Astrocyte (in vitro differentiated cells and primary cell): Measurements from ENCODE around the gene SMG7. TPM values are rescaled to one million over a fixed set of nuclear protein-coding genes. Genes with fewer than 3 reads are reported as not detected.

Source experiments
- DNase-seq: peaks from one replicate; pipeline ENCODE4 v3.0.0-alpha.2; 2010; ENCODE audit warnings: low read depth
- FAIRE-seq: peaks from 2 replicates; lab custom pipeline; 2011; peaks lifted over from hg19 to GRCh38; lab: Jason Lieb, UNC
- H2AFZ ChIP-seq: 2 replicates; pipeline ENCODE4 v1.6.0; 2012; ENCODE audit warnings: low read depth, low read length, inconsistent platforms
- H3K27ac ChIP-seq: 2 replicates; pipeline ENCODE4 v1.5.1; 2011; ENCODE audit warnings: low read depth, low read length, inconsistent platforms
- H3K27me3 ChIP-seq: 2 replicates; pipeline ENCODE4 v1.6.0; 2011; ENCODE audit warnings: low read length, inconsistent platforms; ENCODE audit not compliant: insufficient read depth
- H3K36me3 ChIP-seq: 2 replicates; pipeline ENCODE4 v1.5.1; 2011; ENCODE audit warnings: low read length, inconsistent platforms; ENCODE audit not compliant: insufficient read depth
- H3K4me1 ChIP-seq: 2 replicates; pipeline ENCODE4 v1.5.1; 2011; ENCODE audit warnings: low read length, inconsistent platforms; ENCODE audit not compliant: insufficient read depth
- H3K4me2 ChIP-seq: 2 replicates; pipeline ENCODE4 v1.6.0; 2012; ENCODE audit warnings: low read length, inconsistent platforms
- H3K4me3 ChIP-seq: 2 replicates; pipeline ENCODE4 v1.5.1; 2011; ENCODE audit warnings: low read depth, mild to moderate bottlenecking, low read length, inconsistent platforms; ENCODE audit not compliant: insufficient read depth
- H3K79me2 ChIP-seq: 2 replicates; pipeline ENCODE4 v1.6.0; 2012; ENCODE audit warnings: mild to moderate bottlenecking, low read length, inconsistent platforms; ENCODE audit not compliant: insufficient read depth
- H3K9ac ChIP-seq: 2 replicates; pipeline ENCODE4 v1.6.0; 2012; ENCODE audit warnings: mild to moderate bottlenecking, low read length, inconsistent platforms
- H3K9me3 ChIP-seq: 2 replicates; pipeline ENCODE4 v1.5.1; 2012; ENCODE audit warnings: low read depth, mild to moderate bottlenecking, low read length, inconsistent platforms; ENCODE audit not compliant: insufficient read depth
- H4K20me1 ChIP-seq: 2 replicates; pipeline ENCODE4 v1.6.0; 2012; ENCODE audit warnings: low read length, inconsistent platforms; ENCODE audit not compliant: insufficient read depth
- H3K27ac Mint-ChIP-seq: one replicate; pipeline ENCODE4 v1.8.0; 2021; ENCODE audit warnings: mild to moderate bottlenecking, mixed read lengths; ENCODE audit not compliant: unreplicated experiment
- H3K27me3 Mint-ChIP-seq: one replicate; pipeline ENCODE4 v1.8.0; 2021; ENCODE audit warnings: low read depth, mixed read lengths; ENCODE audit not compliant: unreplicated experiment
- H3K36me3 Mint-ChIP-seq: one replicate; pipeline ENCODE4 v1.8.0; 2021; ENCODE audit warnings: low read depth, mixed read lengths; ENCODE audit not compliant: unreplicated experiment
- H3K4me1 Mint-ChIP-seq: one replicate; pipeline ENCODE4 v1.8.0; 2021; ENCODE audit warnings: low read depth, mixed read lengths; ENCODE audit not compliant: unreplicated experiment
- H3K4me3 Mint-ChIP-seq: one replicate; pipeline ENCODE4 v1.8.0; 2021; ENCODE audit warnings: mild to moderate bottlenecking, moderate library complexity, mixed read lengths; ENCODE audit not compliant: unreplicated experiment
- H3K9me3 Mint-ChIP-seq: one replicate; pipeline ENCODE4 v1.8.0; 2021; ENCODE audit warnings: mild to moderate bottlenecking, mixed read lengths; ENCODE audit not compliant: unreplicated experiment
- CTCF ChIP-seq: IDR thresholded peaks from 2 replicates; pipeline ENCODE4 v1.5.1; 2011; ENCODE audit warnings: low read depth, mild to moderate bottlenecking, inconsistent platforms, low read length, moderate library complexity; ENCODE audit not compliant: insufficient read depth
- EZH2 ChIP-seq: IDR thresholded peaks from 2 replicates; pipeline ENCODE4 v1.6.1; 2012; ENCODE audit warnings: mild to moderate bottlenecking, low read length, inconsistent platforms; ENCODE audit not compliant: insufficient read depth
- total RNA-seq: library from RNA; stranded (reverse); gene quantifications from 2 replicates; pipeline ENCODE4 v1.2.1, GENCODE V29; 2021

Gene SMG7
- total RNA-seq, 1 donor from 2014 or later = 59.8 TPM

- no peak for FAIRE-seq
- no peaks in the 10 kb centered on the region for H3K36me3 ChIP-seq
- no peaks in the 10 kb centered on the region for H3K9me3 ChIP-seq
- DNase-seq = no peak
- H3K4me3 Mint-ChIP-seq = no peak overlapping the region
- H3K27ac Mint-ChIP-seq = no peak overlapping the region
- peaks cover 2% of the 10 kb centered on the region for H3K4me1 Mint-ChIP-seq
- no peak overlapping the region for H3K4me2 ChIP-seq
- TF ChIP-seq EZH2 = no peak
- no peak for TF ChIP-seq CTCF
- peaks cover under 1% of the 10 kb centered on the region for H3K27me3 Mint-ChIP-seq
- H3K79me2 ChIP-seq = no peaks in the 10 kb centered on the region
- no peaks in the 10 kb centered on the region for H3K4me1 ChIP-seq
- H3K36me3 Mint-ChIP-seq = no peaks in the 10 kb centered on the region
- H3K27ac ChIP-seq = no peak overlapping the region
- H2AFZ ChIP-seq = no peak overlapping the region
- H3K4me3 ChIP-seq = no peak overlapping the region
- no peak overlapping the region for H3K9ac ChIP-seq
- no peaks in the 10 kb centered on the region for H3K9me3 Mint-ChIP-seq
- no peaks in the 10 kb centered on the region for H3K27me3 ChIP-seq
- no peaks in the 10 kb centered on the region for H4K20me1 ChIP-seq
These were observed 11.7 kb upstream of the SMG7 start for GRCh38 chr1:183460596-183460995.

- H3K36me3 Mint-ChIP-seq = no peaks in the 10 kb centered on the region
- peaks cover 2% of the 10 kb centered on the region for H3K27me3 Mint-ChIP-seq
- H3K36me3 ChIP-seq = no peaks in the 10 kb centered on the region
- FAIRE-seq = no peak
- H3K4me3 Mint-ChIP-seq = no peak overlapping the region
- DNase-seq = no peak
- no peaks in the 10 kb centered on the region for H3K9me3 ChIP-seq
- no peaks in the 10 kb centered on the region for H3K27me3 ChIP-seq
- no peak overlapping the region for H2AFZ ChIP-seq
- H3K79me2 ChIP-seq = no peaks in the 10 kb centered on the region
- H3K4me1 ChIP-seq = no peaks in the 10 kb centered on the region
- H3K9me3 Mint-ChIP-seq = no peaks in the 10 kb centered on the region
- H3K27ac ChIP-seq = no peak overlapping the region
- TF ChIP-seq EZH2 = no peak
- no peak for TF ChIP-seq CTCF
- no peak overlapping the region for H3K4me2 ChIP-seq
- no peak overlapping the region for H3K9ac ChIP-seq
- peaks cover 2% of the 10 kb centered on the region for H3K4me1 Mint-ChIP-seq
- H3K4me3 ChIP-seq = no peak overlapping the region
- H3K27ac Mint-ChIP-seq = peak overlapping the region; percentile 80
- H4K20me1 ChIP-seq = no peaks in the 10 kb centered on the region
These were observed 10.9 kb upstream of the SMG7 start for GRCh38 chr1:183461350-183461749.

- H2AFZ ChIP-seq = no peak overlapping the region
- H4K20me1 ChIP-seq = no peaks in the 10 kb centered on the region
- H3K4me2 ChIP-seq = no peak overlapping the region
- Mint-ChIP-seq H3K4me3 (no peak overlapping the region), H3K9me3 (no peaks in the 10 kb centered on the region), H3K27ac (no peak overlapping the region), H3K36me3 (no peaks in the 10 kb centered on the region), H3K4me1 (peaks cover 2% of the 10 kb centered on the region), H3K27me3 (peaks cover 2% of the 10 kb centered on the region)
- no peak for FAIRE-seq
- no peaks in the 10 kb centered on the region for H3K36me3 ChIP-seq
- no peak for DNase-seq
- no peak for TF ChIP-seq EZH2
- TF ChIP-seq CTCF = no peak
- no peak overlapping the region for H3K27ac ChIP-seq
- H3K27me3 ChIP-seq = no peaks in the 10 kb centered on the region
- no peaks in the 10 kb centered on the region for H3K9me3 ChIP-seq
- H3K4me1 ChIP-seq = no peaks in the 10 kb centered on the region
- no peak overlapping the region for H3K9ac ChIP-seq
- H3K4me3 ChIP-seq = no peak overlapping the region
- no peaks in the 10 kb centered on the region for H3K79me2 ChIP-seq
These were observed 8.7 kb upstream of the SMG7 start for GRCh38 chr1:183463566-183463965.
